NCI-H187 treated with DMSO at 0.1 percent for 48 hours (cell line): ENCODE measurements around the gene PROC.

ENCODE experiments used
- DNase-seq: peaks from one replicate; lab custom pipeline; 2025; lab: John Stamatoyannopoulos, UW

The PROC gene

DNA sequence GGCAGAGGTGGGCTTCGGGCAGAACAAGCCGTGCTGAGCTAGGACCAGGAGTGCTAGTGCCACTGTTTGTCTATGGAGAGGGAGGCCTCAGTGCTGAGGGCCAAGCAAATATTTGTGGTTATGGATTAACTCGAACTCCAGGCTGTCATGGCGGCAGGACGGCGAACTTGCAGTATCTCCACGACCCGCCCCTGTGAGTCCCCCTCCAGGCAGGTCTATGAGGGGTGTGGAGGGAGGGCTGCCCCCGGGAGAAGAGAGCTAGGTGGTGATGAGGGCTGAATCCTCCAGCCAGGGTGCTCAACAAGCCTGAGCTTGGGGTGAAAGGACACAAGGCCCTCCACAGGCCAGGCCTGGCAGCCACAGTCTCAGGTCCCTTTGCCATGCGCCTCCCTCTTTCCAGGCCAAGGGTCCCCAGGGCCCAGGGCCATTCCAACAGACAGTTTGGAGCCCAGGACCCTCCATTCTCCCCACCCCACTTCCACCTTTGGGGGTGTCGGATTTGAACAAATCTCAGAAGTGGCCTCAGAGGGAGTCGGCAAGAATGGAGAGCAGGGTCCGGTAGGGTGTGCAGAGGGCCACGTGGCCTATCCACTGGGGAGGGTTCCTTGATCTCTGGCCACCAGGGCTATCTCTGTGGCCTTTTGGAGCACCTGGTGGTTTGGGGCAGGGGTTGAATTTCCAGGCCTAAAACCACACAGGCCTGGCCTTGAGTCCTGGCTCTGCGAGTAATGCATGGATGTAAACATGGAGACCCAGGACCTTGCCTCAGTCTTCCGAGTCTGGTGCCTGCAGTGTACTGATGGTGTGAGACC, at the start of gene PROC:
TSS of gene PROC (plus strand) at position 128 of the 812 bp plus-strand sequence. CDS start 1,516 bp downstream, outside the sequence.
- DNase-seq = no peak

- DNase-seq = no peak
These were observed 48.2 kb upstream of the PROC start for GRCh38 chr2:127370010-127370409.

DNA sequence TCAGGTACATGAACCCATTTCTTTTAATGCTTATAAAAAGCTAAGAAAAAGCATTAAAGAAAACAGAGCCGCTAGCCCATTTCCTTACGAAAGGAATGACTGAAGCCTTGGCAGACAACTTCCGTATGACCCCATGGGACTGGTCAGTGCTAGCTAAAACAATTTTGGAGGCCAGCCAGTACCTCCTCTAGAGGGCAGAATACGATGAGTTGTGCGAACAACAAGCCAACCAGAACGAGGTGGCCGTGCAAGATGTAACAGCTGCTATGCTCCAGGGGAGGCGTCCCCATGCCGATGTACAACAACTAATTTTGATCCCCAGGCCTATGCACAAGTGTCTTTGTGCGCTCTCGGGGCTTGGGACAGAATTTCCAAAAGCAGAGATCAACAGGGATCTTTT, 47.2 kb upstream of the PROC start:
- DNase-seq = no peak

DNA sequence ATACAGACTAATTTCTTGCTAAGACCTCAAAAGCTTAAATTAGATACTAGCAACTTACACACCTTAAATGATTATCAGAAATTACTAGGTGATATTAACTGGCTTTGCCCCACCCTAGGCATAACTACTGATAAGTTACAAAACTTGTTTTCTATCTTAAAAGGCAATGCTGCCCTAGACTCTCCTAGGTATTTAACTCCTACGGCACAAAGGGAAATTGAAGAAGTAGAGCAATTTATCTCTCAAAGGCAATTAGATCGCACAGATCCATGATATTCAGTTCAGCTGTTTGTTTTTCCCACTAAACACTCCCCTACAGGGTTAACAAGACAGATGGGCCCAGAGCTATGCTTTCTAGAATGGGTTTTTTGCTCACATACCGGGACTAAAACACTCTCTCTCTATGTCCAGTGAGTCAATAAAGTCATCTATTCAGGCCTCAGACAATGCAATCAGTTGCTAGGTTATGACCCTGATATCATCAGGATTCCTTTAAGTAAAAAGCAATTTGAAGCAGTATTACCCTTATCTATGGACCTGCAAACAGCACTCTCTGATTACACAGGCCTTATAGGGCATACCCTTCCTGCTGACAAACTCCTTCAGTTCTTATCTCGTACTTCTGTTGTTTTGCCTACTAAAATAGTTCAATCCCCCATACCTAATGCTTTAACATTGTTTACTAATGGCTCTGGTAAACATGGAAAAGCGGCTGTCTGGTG, 44.7 kb upstream of the PROC start:
- no peak for DNase-seq

- DNase-seq = no peak
These were observed 42.0 kb upstream of the PROC start for GRCh38 chr2:127376257-127376656.

- no peak for DNase-seq
These were observed 41.0 kb upstream of the PROC start for GRCh38 chr2:127377262-127377661.

GRCh38 chr2:127378720-127379119, 39.5 kb upstream of the PROC start:
- DNase-seq = no peak

DNA sequence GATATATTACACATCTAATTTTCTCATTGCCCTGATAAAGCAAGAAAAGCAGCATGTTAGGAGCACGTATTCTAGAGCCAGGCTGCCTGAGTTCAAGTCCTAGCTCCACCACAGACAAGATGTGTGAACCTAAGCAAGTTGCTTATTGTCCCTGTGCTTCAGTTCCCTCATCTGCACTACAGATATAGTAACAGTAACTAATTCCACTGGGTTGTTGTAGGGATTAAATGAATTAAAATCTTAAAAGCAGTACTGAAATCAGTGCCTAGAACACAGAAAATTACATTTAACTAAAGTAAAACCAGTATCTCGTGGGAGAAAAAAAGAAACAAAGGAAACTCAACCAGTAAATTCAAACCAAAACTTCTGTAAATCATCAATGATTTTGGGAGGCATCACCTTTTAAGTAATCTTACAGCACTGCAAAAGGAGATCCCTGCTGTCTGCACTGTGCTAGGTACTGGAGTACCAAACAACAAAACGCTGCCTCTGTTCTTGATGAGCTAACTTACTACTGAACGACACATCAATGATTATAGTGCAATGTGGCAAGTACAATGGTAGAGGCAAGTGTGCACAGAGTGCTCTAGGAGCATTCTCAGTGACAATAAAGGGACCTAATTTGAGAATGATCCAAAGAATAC, 38.4 kb upstream of the PROC start:
- DNase-seq = no peak

DNA sequence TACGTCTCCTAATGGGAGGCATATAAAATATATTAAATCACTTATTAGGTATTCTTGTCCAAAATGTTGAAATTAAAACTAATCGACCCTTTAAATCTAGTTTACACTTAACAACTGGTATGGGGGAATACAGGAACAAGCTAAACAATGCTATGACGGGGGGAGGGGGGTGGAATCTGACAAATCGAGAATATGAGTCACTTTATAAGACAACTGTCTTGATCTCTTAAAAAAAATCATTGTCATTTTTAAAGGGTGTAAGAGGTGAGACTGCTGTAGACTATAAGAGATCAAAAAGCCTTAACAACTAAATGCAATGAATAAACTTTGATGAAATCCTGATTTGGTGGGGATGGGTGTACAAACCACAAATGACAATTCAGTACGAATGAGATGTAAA, 36.5 kb upstream of the PROC start:
- DNase-seq = no peak

DNA sequence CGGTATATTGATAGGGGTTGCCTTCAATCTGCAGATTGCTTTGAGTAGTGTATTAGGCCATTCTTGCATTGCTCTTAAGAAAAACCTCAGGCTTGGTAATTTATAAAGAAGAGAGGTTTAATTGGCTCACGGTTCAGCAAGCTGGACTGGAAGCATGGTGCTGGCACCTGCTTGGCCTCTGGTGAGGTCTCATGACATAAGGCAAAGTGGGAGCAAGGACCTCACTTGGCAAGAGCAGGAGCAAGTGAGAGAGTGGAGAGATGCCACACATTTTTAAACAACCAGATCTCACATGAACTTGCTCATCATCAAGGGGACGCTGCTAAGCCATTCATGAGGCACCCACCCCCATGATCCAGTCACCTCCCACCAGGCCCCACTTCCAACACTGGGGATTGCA, 35.4 kb upstream of the PROC start:
- no peak for DNase-seq

DNA sequence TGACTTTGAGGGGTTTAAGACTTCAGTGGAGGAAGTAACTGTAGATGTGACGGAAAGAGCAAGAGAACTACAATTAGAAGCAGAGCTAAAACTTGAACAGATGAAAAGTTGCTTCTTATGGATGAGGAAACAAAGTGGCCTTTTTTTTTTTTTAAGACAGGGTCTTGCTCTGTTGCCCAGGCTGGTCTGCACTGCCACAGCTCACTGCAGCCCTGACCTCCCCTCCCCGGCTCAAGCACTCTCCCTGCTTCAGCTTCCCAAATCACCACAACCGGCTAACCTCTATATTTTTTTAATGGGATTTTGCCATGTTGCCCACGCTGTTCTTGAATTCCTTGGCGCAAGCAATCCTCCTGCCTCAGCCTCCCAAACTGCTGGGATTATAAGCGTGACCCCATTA, 33.7 kb upstream of the PROC start:
- no peak for DNase-seq

DNA sequence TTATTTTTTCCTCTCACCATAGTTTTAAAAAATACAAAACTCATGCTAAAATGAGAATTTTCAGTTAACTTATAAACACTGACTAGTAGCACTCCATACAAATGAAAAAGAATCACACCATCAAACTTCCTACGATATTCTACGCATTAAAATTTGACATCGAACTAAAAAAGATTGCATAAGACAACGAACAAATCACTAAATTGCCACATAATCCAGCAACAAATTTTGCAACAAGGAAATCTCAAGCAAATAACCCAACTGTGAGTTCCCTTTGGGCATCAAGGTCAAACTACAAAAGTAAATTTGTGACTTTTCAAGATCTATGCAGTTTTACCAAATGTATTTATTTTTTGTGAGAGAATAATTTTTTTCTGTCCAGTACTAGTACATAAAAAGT, 32.0 kb upstream of the PROC start:
- DNase-seq = no peak

GRCh38 chr2:127386764-127387654, 31.2 kb upstream of the PROC start:
- DNase-seq = no peak

- no peak for DNase-seq
These were observed 30.4 kb upstream of the PROC start, which contains the start of gene MAP3K2 for GRCh38 chr2:127387655-127388422. MAP3K2 (minus strand) TSS chr2:127387975; CDS start chr2:127343129, 44,846 bp downstream.

- DNase-seq = no peak
These were observed 29.6 kb upstream of the PROC start for GRCh38 chr2:127388423-127389164.

GRCh38 chr2:127389778-127390435, 28.3 kb upstream of the PROC start:
- no peak for DNase-seq

- DNase-seq = no peak
These were observed 25.9 kb upstream of the PROC start for GRCh38 chr2:127392133-127392827.

GRCh38 chr2:127392828-127393578, 25.2 kb upstream of the PROC start:
- no peak for DNase-seq
